Skeletal muscle satellite cell (primary cell): Measurements from ENCODE around the gene SPX.

ENCODE experiments used
- H3K27me3 ChIP-seq: 2 replicates; pipeline ENCODE4 v1.7.0; 2013; ENCODE audit warnings: low read length; ENCODE audit not compliant: control insufficient read depth, insufficient read depth
- H3K36me3 ChIP-seq: 2 replicates; pipeline ENCODE4 v1.7.0; 2013; ENCODE audit warnings: mild to moderate bottlenecking, control low read depth, low read length; ENCODE audit not compliant: insufficient read depth
- H3K4me1 ChIP-seq: 2 replicates; pipeline ENCODE4 v1.7.0; 2013; ENCODE audit warnings: low read length; ENCODE audit not compliant: control insufficient read depth, insufficient read depth
- H3K4me2 ChIP-seq: 2 replicates; pipeline ENCODE4 v1.7.0; 2013; ENCODE audit warnings: mild to moderate bottlenecking, low read length
- H3K4me3 ChIP-seq: 2 replicates; pipeline ENCODE4 v1.7.0; 2013; ENCODE audit warnings: low read length
- H3K9ac ChIP-seq: 2 replicates; pipeline ENCODE4 v1.7.0; 2013; ENCODE audit warnings: mild to moderate bottlenecking, low read depth, low read length, moderate library complexity
- H3K9me3 ChIP-seq: replicated peaks from 2 replicates; pipeline ENCODE4 v1.7.0; 2013; ENCODE audit warnings: mild to moderate bottlenecking, control low read depth, low read length

The SPX gene

GRCh38 chr12:21541773-21542172, 15.7 kb downstream of the SPX start:
- H3K4me1 ChIP-seq, result no peaks in the 10 kb centered on the region
- H3K4me2 ChIP-seq, result no peak overlapping the region
- H3K4me3 ChIP-seq, result no peak overlapping the region
- no peak overlapping the region for H3K9ac ChIP-seq
- H3K36me3 ChIP-seq, result no peaks in the 10 kb centered on the region
- H3K27me3 ChIP-seq, result no peaks in the 10 kb centered on the region
- no peaks in the 10 kb centered on the region for H3K9me3 ChIP-seq

DNA sequence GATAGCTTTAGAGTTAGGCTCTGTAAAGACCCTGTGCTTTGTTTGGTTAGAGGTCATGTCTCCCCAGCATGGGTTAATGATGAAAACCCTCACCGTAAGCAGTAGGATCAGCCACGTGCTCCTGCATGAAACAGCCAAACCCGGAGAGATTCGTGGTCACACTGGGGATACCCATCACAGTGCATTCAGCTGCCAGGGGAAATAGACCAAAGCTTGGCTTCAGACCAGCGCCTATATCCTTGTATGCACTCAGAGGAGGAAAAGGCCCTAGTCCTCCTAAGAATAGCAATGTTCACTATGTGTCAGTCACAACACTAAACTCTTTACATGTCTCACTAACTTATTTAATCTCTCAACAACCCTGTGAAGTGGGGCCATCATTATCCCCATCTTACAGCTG, 16.3 kb downstream of the SPX start:
- Histone ChIP-seq H3K27me3 (no peaks in the 10 kb centered on the region), H3K4me3 (no peak overlapping the region), H3K4me1 (no peaks in the 10 kb centered on the region), H3K4me2 (no peak overlapping the region), H3K9ac (no peak overlapping the region), H3K9me3 (no peaks in the 10 kb centered on the region), H3K36me3 (no peaks in the 10 kb centered on the region)

DNA sequence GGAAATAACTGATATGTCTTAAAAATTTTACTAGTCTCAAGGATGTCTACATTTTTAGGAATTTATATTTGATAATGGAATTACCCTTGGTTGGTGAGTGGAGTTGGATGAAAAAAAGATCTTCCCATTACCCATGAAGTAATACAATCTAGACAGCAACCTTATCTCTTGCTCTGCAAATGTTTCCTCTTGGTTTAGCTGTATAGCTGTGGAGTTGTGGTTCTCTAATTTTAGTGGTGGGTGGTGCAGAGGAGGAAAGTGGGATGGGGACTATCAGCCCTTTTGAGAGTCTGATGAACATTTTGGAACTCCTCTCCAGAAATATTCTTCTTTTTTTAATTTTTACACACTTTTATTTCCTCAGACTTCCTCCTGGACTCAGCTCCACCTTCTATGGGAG, 17.1 kb downstream of the SPX start:
- Histone ChIP-seq H3K9me3 (no peaks in the 10 kb centered on the region), H3K4me3 (no peak overlapping the region), H3K9ac (no peak overlapping the region), H3K4me1 (no peaks in the 10 kb centered on the region), H3K27me3 (no peaks in the 10 kb centered on the region), H3K36me3 (no peaks in the 10 kb centered on the region), H3K4me2 (no peak overlapping the region)

- H3K4me3 ChIP-seq, result no peak overlapping the region
- no peaks in the 10 kb centered on the region for H3K9me3 ChIP-seq
- H3K9ac ChIP-seq, result no peak overlapping the region
- no peaks in the 10 kb centered on the region for H3K4me1 ChIP-seq
- no peaks in the 10 kb centered on the region for H3K27me3 ChIP-seq
- no peaks in the 10 kb centered on the region for H3K36me3 ChIP-seq
- H3K4me2 ChIP-seq, result no peak overlapping the region
These were observed 19.5 kb downstream of the SPX start for GRCh38 chr12:21545557-21545956.

GRCh38 chr12:21546716-21547115, 20.6 kb downstream of the SPX start:
- H3K4me3 ChIP-seq, result no peak overlapping the region
- no peak overlapping the region for H3K9ac ChIP-seq
- no peaks in the 10 kb centered on the region for H3K36me3 ChIP-seq
- no peaks in the 10 kb centered on the region for H3K9me3 ChIP-seq
- no peaks in the 10 kb centered on the region for H3K27me3 ChIP-seq
- no peak overlapping the region for H3K4me2 ChIP-seq
- H3K4me1 ChIP-seq, result peaks cover 4% of the 10 kb centered on the region

GRCh38 chr12:21547437-21547836, 21.3 kb downstream of the SPX start:
- Histone ChIP-seq H3K36me3 (no peaks in the 10 kb centered on the region), H3K27me3 (no peaks in the 10 kb centered on the region), H3K4me2 (no peak overlapping the region), H3K4me1 (peaks cover 12% of the 10 kb centered on the region), H3K9me3 (no peaks in the 10 kb centered on the region), H3K9ac (no peak overlapping the region), H3K4me3 (no peak overlapping the region)

GRCh38 chr12:21551841-21552465, 25.9 kb downstream of the SPX start:
- H3K4me3 ChIP-seq, result no peak overlapping the region
- no peak overlapping the region for H3K9ac ChIP-seq
- peaks cover 19% of the 10 kb centered on the region for H3K4me1 ChIP-seq
- no peaks in the 10 kb centered on the region for H3K27me3 ChIP-seq
- H3K4me2 ChIP-seq, result peak overlapping the region; percentile 11
- no peaks in the 10 kb centered on the region for H3K36me3 ChIP-seq
- H3K9me3 ChIP-seq, result no peaks in the 10 kb centered on the region

GRCh38 chr12:21552635-21553328, 26.7 kb downstream of the SPX start:
- Histone ChIP-seq H3K36me3 (no peaks in the 10 kb centered on the region), H3K9ac (peak overlapping the region; percentile 32), H3K4me2 (no peak overlapping the region), H3K9me3 (no peaks in the 10 kb centered on the region), H3K27me3 (no peaks in the 10 kb centered on the region), H3K4me3 (no peak overlapping the region), H3K4me1 (peaks cover 19% of the 10 kb centered on the region)

DNA sequence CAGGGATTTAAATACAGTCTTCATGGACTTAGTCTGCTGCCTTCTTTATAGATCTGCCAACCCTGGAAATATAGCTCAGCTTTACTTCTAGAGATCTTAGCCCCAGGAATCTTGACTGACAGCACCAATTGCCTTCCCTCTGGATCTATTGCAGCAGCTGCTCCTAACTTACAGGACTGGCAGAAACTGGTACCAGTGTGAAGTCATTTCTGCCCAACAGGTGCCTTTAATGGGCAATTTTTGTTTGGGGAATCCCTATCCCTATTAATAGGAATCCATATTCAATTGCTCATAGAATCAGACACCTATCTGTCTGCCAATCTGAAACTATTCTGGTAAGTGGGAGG, 27.2 kb downstream of the SPX start:
- Histone ChIP-seq H3K27me3 (no peaks in the 10 kb centered on the region), H3K9ac (peak overlapping the region; percentile 32), H3K36me3 (no peaks in the 10 kb centered on the region), H3K9me3 (no peaks in the 10 kb centered on the region), H3K4me1 (peaks cover 19% of the 10 kb centered on the region), H3K4me2 (no peak overlapping the region), H3K4me3 (no peak overlapping the region)

DNA sequence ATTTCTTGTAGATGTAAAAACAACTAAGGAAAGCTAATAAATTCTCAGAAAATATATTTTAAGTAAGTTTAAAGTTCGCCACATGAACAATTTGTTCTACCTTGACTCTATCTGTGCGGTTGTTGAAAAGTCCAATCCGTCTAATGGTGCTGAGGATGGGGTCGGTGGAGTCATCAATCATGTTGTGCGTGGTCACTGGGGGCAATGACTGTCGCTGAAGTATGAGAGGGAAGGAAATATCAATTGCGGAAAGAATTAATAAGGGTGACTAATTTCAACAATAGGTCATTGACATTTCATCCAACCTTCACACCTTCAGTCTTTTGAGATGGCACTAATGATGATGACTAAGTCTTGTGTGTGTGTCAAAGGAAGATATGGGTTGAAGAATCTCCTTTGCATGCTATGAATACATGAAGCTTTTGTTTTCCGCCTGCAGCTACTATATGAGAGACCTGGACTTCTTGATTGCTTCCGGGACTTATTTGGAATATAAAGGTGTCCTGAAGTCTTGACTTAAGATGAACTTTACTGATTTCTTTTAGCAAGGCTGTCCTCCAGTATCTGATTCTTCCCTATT, 32.1 kb downstream of the SPX start:
- H3K9me3 ChIP-seq, result no peaks in the 10 kb centered on the region
- no peaks in the 10 kb centered on the region for H3K36me3 ChIP-seq
- no peak overlapping the region for H3K4me3 ChIP-seq
- H3K27me3 ChIP-seq, result no peaks in the 10 kb centered on the region
- H3K4me2 ChIP-seq, result no peak overlapping the region
- no peak overlapping the region for H3K9ac ChIP-seq
- peaks cover 13% of the 10 kb centered on the region for H3K4me1 ChIP-seq

DNA sequence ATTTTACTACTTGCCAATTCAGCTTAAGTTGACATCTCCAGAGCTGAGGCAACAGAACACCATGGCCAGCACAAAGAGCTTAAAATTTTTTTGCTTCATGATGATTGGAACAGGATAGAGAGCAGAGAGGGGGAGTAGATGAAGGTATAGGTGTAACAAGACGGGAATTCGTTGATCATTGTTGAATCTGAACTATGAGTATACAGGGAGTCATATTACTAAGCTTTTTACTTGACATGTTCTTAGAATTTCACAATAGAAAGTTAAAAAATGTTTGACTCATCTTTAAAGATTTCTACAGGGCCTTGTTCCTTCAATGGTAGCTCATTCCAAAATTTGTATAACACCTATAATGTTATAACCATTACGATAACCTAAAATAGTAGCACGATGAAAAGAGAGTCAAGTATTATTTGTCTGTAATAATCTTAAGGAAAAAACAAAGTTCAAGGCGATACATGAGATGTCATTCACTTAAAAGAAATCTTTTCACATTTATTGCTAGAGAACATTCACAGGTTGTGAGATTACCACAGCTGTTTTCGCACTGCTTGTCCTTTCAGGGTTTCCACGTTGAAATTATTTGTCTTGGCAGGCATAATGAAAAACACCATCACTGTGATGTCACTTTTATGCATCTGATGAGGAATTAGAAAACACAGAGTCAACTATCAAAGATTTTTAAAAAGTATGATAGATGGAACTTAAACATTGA, 33.9 kb downstream of the SPX start:
- no peaks in the 10 kb centered on the region for H3K36me3 ChIP-seq
- H3K4me1 ChIP-seq, result peaks cover 13% of the 10 kb centered on the region
- H3K9ac ChIP-seq, result peak overlapping the region; percentile 22
- no peak overlapping the region for H3K4me3 ChIP-seq
- no peaks in the 10 kb centered on the region for H3K9me3 ChIP-seq
- peak overlapping the region; percentile 5 for H3K4me2 ChIP-seq
- no peaks in the 10 kb centered on the region for H3K27me3 ChIP-seq
